Activated effector memory CD4-positive, alpha-beta T cell treated with anti-CD3 and anti-CD28 coated beads, Interleukin-2, amount 50 U/mL, for 16 hours (primary cell): Measurements from ENCODE around the gene DIS3L.
A peak's percentile ranks its signal among the peaks of the same experiment; 100 is the strongest.
"Not testable (repeated sequence)": the region's sequence is repeated elsewhere in the genome, so short reads cannot be mapped to it uniquely, and the experiment has no call there.

Source experiments
- DNase-seq: peaks from one replicate; pipeline ENCODE4 v3.0.0-alpha.2; 2020

DIS3L gene

GRCh38 chr15:66278671-66279070 lies 14.7 kb upstream of the DIS3L start:
- no peak for DNase-seq

DNA sequence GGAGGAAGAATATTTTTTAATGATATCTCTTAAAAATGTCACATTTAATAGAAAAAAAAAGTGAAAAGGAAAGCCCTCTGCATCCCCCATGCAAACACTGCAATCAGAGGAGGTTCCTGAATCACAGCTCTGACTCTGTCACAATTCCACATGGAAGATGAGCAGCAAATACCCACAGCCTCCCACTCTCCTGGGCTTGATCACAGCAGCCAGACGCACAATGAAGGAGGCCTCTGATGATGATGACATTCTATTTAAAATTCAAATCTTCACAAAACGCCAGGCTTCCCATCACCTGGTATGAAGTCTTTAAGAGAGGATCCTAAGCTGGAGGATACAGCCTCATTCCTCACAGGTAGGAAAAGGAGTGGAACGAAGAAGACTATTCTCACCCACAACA lies 9.1 kb upstream of the DIS3L start:
- no peak for DNase-seq

- no peak for DNase-seq
These were observed 7.7 kb upstream of the DIS3L start for GRCh38 chr15:66285533-66286280.

GRCh38 chr15:66287461-66288057 lies 5.8 kb upstream of the DIS3L start:
- no peak for DNase-seq

- no peak for DNase-seq
These were observed 5.3 kb upstream of the DIS3L start for GRCh38 chr15:66288093-66288492.

DNA sequence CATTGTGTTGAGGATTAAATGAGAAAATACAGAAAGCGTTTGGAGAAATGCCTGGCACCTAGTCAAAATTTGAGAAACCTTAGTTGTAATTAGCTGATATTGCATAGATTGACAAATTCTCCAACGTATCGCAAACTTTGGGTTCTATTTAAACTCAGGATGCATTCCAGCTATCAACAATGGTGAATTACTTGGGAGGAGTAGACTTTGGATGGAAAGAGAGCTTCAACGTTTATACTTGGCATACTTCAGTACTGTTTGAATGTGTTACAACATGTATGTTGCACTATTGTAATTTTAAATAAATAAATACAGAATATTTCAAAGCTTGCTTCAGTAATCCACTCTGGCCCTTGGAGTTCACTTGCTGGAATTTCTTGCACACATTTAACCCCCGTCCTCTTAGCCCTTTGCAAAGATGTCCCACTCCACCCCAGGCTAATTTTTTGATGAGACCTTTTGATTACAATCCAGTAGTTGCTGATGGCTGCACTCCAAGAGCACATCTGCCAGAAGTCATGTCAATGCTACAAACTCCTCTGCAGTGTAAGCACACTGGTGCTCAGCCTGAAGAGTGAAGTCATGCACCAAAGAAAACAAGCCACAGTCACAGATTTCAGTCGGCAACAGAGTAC lies 4.7 kb upstream of the DIS3L start:
- DNase-seq: no peak

- no peak for DNase-seq
These were observed 3.4 kb upstream of the DIS3L start for GRCh38 chr15:66290007-66290406.

DNA sequence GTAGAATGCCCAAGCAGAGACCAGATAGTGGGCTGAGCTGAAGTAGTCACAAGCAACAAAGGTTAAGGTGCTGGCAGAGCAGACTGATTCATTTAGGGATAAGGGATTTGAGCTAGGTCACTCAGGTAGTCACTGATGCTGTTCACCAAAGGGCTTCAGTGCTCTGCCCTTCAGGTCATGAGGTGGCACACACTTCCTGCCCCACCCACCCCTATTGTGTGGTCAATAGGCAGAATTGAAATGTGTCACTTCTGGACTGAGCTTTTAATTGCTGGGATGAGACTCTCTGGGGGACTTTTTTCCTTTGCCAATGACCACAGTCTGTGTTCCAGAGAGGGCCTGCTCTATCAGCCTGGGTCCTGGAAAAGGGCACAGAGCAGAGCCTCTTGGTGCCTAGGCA lies 2.9 kb upstream of the DIS3L start:
- DNase-seq: no peak

DNA sequence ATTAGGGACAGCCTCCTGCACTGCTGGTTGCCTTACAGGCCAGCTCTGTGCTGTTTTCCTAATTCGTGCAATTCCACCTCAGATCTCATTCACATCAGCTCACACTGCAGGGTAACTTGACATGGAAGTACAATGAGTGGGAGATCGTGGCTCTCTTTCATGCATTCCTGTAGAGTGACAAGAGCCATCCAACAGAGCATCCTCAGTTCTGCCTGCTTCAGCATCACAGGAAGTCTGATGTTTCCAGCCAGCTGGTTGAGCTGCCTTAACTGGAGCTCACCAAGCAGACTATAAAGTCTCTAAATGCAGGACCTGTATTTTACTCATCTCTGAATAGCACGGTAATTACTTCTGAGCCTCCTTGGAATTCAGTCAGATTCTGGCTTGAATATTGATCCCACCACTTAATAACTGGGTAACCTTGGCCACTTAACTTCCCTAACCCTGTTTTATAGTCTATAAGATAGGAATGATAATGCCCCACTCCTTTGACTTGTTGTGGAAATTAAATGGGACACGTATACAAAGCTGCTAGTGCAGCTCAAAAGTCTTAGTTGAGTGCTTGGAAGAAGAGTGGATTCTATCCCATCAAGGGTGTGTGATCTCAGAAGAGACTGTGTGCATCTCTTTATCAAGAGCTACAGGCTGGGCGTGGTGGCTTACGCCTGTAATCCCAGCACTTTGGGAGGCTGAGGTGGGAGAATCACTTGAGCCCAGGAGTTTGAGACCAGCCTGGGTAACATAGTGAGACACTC lies 1.4 kb upstream of the DIS3L start:
- no peak for DNase-seq

- no peak for DNase-seq
These were observed 573 bp upstream of the DIS3L start for GRCh38 chr15:66292571-66293418.

DNA sequence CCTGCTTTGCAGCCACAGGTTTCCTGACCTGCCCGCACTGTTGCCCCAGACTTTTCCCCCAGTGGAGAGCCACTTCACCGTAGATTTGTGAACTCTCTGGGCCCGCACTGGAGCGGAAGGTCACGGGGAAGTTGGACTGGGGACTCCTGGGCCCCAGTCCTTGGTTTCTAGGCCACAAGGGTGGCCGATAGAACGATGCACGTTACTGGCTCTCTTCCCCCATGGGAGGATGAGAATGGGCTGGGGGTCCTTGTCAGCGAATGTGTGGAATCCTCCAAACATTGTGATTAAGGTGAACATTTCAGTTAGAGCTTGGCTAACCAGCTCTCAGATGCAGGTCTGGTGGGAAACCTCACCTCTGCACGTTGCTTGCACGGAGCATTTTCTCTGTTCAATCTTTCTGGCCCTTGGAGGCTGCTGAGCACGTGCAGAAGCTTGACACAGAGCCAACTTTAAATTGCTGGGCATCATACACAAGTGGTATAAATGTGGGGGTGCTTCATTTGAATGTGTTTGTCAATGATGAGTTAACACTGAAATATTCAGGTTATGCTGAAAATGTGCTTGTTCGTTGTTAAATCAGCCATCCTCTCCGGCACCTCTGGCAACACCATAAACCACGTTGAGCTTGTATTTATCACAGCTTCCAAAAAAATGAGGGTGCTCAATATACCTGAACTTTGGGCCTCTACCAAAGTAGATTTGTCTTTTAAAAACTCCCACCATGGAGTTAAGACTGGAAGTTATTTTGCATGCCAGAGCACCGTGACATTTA lies 976 bp downstream of the DIS3L start:
- peak; percentile 65 for DNase-seq

GRCh38 chr15:66294932-66295235 lies 1.5 kb downstream of the DIS3L start:
- no peak for DNase-seq

- no peak for DNase-seq
These were observed 2.8 kb downstream of the DIS3L start for GRCh38 chr15:66296186-66296585.

- DNase-seq: no peak
These were observed 5.5 kb downstream of the DIS3L start for GRCh38 chr15:66298803-66299251.

GRCh38 chr15:66302489-66303278 lies 9.3 kb downstream of the DIS3L start:
- no peak for DNase-seq

- DNase-seq: not testable (repeated sequence)
These were observed 11.1 kb downstream of the DIS3L start for GRCh38 chr15:66304425-66304824.

DNA sequence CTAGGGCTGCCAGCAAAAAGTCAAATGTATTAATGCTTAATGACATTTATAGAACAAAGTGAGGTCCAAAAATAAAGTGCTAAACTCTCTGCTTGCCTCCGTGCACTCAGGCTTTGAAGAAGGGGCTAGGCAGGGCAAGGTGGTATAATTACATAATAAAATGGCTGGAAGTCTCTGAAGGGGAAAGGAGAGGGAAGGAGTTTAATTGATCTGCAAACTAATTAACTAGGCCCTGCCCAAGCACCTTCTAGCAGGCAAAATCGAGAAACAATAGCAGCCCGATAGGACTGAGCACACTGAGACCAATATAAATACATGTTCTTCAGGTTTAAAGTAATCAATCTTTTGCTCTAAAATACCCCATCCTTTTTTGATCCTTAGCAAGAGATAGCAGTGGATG lies 13.0 kb downstream of the DIS3L start:
- no peak for DNase-seq

DNA sequence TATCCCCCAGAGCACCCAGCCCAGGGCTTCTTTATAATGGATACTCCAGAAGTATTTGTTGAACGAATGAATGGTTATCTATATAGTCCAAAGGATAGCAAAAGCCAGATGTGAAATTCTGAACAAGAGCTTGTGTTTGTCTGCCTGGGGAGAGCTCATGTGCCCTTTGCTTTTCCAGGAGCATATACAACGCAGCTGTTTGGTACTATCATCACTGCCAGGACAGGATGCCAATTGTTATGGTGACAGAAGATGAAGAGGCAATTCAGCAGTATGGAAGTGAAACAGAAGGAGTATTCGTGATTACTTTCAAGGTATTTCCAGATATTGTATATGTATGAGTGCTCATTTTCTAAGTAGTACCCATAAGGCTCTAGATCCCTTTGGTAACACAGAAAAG lies 15.2 kb downstream of the DIS3L start:
- DNase-seq: no peak

DNA sequence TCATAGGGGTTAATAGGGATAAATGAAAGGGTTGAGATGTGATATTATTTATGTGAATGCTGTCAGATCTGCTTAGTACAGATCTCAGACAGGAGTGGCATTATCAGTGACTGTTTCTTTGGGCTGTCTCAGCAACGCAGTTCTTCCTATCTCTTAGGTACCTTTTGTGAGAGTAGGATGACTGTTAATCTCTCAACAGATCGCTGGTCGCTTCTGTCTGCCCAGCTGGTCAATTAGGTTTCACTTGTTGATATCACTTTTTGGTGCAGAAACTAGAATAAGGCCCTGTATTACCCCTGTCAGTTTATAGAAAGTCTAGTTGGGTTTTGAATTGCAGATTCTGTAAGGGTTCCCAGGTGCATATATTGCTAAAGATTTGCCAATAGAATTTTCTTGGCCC lies 16.5 kb downstream of the DIS3L start:
- no peak for DNase-seq

GRCh38 chr15:66310786-66311185 lies 17.4 kb downstream of the DIS3L start:
- DNase-seq: no peak

DNA sequence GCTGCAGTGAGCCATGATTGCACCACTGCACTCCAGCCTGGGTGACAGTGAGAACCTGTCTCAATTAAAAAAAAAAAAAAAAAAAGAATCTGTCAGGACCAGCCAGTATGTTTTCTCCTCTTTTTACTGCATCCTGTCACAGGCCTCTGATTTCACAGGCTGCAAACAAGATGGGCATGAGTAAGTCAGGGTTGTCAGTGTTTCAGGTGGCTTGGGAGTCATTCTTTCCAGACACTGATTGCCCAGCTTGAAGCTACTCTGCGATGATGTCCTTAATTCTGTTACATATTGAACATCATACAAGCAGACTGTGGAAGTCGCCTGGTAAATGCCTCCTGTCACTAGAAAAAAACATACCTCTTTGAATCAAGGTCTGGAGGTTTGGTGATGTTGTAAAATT lies 18.8 kb downstream of the DIS3L start:
- DNase-seq: no peak
